ENCODE data around the gene NSMF. TPM values are rescaled to one million over a fixed set of nuclear protein-coding genes. Genes with fewer than 3 reads are reported as not detected.

The NSMF gene
- total and polyA plus RNA-seq, 10 of the 15 experiments (the other 5 are each of a cell fraction or from before 2014, with no cell fraction given): 0.13 to 44.3 (median 13.4) TPM

DNA sequence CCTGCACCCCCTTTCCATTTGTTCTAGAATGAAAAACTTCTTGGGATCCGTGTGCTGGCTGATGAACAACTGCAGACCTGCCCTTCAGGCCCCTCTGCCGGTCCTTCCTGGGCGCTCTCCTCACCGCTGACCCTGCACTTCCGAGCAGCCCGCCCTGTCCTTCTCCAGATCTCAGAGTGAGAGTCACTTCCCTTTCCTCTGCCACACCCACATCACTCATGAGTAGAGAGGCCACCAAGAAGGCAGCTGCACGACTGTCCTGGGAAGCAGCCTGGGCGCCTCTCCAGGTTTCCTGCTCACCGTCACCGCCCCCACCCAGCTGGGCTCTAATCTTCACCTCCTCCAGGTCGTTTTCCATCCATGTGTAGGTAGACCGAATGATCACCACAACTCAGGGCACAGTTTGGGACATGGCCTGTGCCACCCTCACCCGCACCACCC is 35.0 kb upstream of the NSMF start:
- ATAC-seq (no peak), DNase-seq (ENCODE audit: low read depth, low spot score) (no peak), FAIRE-seq (no peak)
- 44% methylated on average over 13 of the region's 13 CpGs for WGBS (ENCODE audit: insufficient coverage, insufficient replicate concordance, low lambda C conversion rate, missing lambda C conversion rate)
- Histone ChIP-seq H3K27ac (ENCODE audit: control insufficient read depth, insufficient read depth) (no peak overlapping the region), H3K79me2 (ENCODE audit: control insufficient read depth, insufficient read depth, low read length) (no peaks in the 10 kb centered on the region), H3K36me3 (ENCODE audit: control insufficient read depth in 2 of 2, insufficient read depth in 2 of 2, low read length in 1 of 2) (no peaks in the 10 kb centered on the region), H4K20me1 (ENCODE audit: control insufficient read depth, insufficient read depth) (no peaks in the 10 kb centered on the region), H3K4me2 (ENCODE audit: control insufficient read depth, insufficient read depth) (no peak overlapping the region), H3K27me3 (replicated peaks in 1 of 2; ENCODE audit: control insufficient read depth in 2 of 2, insufficient read depth in 2 of 2, low read length in 1 of 2) (no peaks in the 10 kb centered on the region), H2AFZ (ENCODE audit: control insufficient read depth, low read depth, low read length) (no peak overlapping the region), H3K4me1 (ENCODE audit: control insufficient read depth, insufficient read depth, low read length) (no peaks in the 10 kb centered on the region), H3K4me3 (no peak overlapping the region), H3K9ac (ENCODE audit: control insufficient read depth, insufficient read depth, low read length) (no peak overlapping the region), H3K9me3 (replicated peaks; ENCODE audit: control insufficient read depth, insufficient read depth, low read length) (no peaks in the 10 kb centered on the region)
- RAD21 ChIA-PET (ENCODE audit: unreplicated experiment): no interaction called here
- POLR2A ChIA-PET: no interaction called here
- SMC1A ChIA-PET (ENCODE audit: uncharacterized antibody, unreplicated experiment): no interaction called here
- intact Hi-C loops (cut with micrococcal nuclease; ENCODE audit: unreplicated experiment) (no loop called here), in situ Hi-C loops (cut with MboI) (no loop called here)
- CTCF ChIA-PET: no interaction called here
- no TSS peak for BruUV-seq (replicated peaks)
- TF ChIP-seq STAT1 (conservative IDR thresholded peaks at IDR 0.05) (no peak), ZBED1 (IDR thresholded peaks at IDR 0.05; ENCODE audit: borderline replicate concordance) (no peak), ZNF24 (IDR thresholded peaks at IDR 0.05) (no peak), NFXL1 (IDR thresholded peaks at IDR 0.05; ENCODE audit: borderline replicate concordance) (no peak), MEF2B (IDR thresholded peaks at IDR 0.05; ENCODE audit: partially characterized antibody, poor library complexity, severe bottlenecking) (no peak), SMARCA5 (IDR thresholded peaks at IDR 0.05) (no peak), WRNIP1 (IDR thresholded peaks at IDR 0.05; ENCODE audit: borderline replicate concordance, low read depth, low read length) (no peak), ATF7 (IDR thresholded peaks at IDR 0.05; ENCODE audit: low read depth) (no peak), NFYB (IDR thresholded peaks at IDR 0.05; ENCODE audit: insufficient read depth, low read depth, low read length) (no peak), BCL11A (IDR thresholded peaks at IDR 0.05; ENCODE audit: low read depth, low read length) (no peak)
- TF ChIP-seq, protein P1, sequence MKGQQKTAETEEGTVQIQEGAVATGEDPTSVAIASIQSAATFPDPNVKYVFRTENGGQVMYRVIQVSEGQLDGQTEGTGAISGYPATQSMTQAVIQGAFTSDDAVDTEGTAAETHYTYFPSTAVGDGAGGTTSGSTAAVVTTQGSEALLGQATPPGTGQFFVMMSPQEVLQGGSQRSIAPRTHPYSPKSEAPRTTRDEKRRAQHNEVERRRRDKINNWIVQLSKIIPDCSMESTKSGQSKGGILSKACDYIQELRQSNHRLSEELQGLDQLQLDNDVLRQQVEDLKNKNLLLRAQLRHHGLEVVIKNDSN (IDR thresholded peaks at IDR 0.05; ENCODE audit: borderline replicate concordance, extremely low read length, insufficient read depth, low read depth, low read length): no peak
- TF ChIP-seq, protein P2, sequence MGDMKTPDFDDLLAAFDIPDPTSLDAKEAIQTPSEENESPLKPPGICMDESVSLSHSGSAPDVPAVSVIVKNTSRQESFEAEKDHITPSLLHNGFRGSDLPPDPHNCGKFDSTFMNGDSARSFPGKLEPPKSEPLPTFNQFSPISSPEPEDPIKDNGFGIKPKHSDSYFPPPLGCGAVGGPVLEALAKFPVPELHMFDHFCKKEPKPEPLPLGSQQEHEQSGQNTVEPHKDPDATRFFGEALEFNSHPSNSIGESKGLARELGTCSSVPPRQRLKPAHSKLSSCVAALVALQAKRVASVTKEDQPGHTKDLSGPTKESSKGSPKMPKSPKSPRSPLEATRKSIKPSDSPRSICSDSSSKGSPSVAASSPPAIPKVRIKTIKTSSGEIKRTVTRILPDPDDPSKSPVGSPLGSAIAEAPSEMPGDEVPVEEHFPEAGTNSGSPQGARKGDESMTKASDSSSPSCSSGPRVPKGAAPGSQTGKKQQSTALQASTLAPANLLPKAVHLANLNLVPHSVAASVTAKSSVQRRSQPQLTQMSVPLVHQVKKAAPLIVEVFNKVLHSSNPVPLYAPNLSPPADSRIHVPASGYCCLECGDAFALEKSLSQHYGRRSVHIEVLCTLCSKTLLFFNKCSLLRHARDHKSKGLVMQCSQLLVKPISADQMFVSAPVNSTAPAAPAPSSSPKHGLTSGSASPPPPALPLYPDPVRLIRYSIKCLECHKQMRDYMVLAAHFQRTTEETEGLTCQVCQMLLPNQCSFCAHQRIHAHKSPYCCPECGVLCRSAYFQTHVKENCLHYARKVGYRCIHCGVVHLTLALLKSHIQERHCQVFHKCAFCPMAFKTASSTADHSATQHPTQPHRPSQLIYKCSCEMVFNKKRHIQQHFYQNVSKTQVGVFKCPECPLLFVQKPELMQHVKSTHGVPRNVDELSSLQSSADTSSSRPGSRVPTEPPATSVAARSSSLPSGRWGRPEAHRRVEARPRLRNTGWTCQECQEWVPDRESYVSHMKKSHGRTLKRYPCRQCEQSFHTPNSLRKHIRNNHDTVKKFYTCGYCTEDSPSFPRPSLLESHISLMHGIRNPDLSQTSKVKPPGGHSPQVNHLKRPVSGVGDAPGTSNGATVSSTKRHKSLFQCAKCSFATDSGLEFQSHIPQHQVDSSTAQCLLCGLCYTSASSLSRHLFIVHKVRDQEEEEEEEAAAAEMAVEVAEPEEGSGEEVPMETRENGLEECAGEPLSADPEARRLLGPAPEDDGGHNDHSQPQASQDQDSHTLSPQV (IDR thresholded peaks at IDR 0.05): no peak
- TF ChIP-seq, protein P3, sequence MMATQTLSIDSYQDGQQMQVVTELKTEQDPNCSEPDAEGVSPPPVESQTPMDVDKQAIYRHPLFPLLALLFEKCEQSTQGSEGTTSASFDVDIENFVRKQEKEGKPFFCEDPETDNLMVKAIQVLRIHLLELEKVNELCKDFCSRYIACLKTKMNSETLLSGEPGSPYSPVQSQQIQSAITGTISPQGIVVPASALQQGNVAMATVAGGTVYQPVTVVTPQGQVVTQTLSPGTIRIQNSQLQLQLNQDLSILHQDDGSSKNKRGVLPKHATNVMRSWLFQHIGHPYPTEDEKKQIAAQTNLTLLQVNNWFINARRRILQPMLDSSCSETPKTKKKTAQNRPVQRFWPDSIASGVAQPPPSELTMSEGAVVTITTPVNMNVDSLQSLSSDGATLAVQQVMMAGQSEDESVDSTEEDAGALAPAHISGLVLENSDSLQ (IDR thresholded peaks at IDR 0.05): no peak
- TF ChIP-seq, protein P4, sequence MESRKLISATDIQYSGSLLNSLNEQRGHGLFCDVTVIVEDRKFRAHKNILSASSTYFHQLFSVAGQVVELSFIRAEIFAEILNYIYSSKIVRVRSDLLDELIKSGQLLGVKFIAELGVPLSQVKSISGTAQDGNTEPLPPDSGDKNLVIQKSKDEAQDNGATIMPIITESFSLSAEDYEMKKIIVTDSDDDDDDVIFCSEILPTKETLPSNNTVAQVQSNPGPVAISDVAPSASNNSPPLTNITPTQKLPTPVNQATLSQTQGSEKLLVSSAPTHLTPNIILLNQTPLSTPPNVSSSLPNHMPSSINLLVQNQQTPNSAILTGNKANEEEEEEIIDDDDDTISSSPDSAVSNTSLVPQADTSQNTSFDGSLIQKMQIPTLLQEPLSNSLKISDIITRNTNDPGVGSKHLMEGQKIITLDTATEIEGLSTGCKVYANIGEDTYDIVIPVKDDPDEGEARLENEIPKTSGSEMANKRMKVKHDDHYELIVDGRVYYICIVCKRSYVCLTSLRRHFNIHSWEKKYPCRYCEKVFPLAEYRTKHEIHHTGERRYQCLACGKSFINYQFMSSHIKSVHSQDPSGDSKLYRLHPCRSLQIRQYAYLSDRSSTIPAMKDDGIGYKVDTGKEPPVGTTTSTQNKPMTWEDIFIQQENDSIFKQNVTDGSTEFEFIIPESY (IDR thresholded peaks at IDR 0.05): no peak
- TF ChIP-seq, protein P5, sequence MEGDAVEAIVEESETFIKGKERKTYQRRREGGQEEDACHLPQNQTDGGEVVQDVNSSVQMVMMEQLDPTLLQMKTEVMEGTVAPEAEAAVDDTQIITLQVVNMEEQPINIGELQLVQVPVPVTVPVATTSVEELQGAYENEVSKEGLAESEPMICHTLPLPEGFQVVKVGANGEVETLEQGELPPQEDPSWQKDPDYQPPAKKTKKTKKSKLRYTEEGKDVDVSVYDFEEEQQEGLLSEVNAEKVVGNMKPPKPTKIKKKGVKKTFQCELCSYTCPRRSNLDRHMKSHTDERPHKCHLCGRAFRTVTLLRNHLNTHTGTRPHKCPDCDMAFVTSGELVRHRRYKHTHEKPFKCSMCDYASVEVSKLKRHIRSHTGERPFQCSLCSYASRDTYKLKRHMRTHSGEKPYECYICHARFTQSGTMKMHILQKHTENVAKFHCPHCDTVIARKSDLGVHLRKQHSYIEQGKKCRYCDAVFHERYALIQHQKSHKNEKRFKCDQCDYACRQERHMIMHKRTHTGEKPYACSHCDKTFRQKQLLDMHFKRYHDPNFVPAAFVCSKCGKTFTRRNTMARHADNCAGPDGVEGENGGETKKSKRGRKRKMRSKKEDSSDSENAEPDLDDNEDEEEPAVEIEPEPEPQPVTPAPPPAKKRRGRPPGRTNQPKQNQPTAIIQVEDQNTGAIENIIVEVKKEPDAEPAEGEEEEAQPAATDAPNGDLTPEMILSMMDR (IDR thresholded peaks at IDR 0.05 in 2 of 3, conservative IDR thresholded peaks at IDR 0.05 in 1 of 3; ENCODE audit: control insufficient read depth in 2 of 3, extremely low read depth in 1 of 3, insufficient read depth in 1 of 3, low read depth in 3 of 3, low read length in 3 of 3): no peak
